ENCODE measurements around the gene GAPVD1. TPM values are rescaled to one million over a fixed set of nuclear protein-coding genes. Genes with fewer than 3 reads are reported as not detected.

Gene GAPVD1
- total and polyA plus RNA-seq, 2 of the 8 experiments (the other 6 are each of a cell fraction or from before 2014, with no cell fraction given): 5.5 to 40.5 TPM

DNA sequence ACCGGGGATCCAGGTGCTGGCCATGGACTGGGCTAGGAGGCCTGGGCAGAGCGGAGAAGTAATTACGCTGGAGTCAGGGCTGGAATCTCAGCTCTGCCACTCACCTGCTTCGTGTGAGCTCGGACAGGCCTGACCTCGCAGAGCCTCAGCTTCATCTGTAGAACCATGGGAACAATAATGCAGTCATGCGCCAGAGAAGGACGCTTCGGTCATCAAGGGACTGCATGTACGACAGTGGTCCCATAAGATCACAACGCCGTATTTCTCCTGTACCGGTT is 145.1 kb downstream of the GAPVD1 start (continued):
- TF ChIP-seq, protein P1, sequence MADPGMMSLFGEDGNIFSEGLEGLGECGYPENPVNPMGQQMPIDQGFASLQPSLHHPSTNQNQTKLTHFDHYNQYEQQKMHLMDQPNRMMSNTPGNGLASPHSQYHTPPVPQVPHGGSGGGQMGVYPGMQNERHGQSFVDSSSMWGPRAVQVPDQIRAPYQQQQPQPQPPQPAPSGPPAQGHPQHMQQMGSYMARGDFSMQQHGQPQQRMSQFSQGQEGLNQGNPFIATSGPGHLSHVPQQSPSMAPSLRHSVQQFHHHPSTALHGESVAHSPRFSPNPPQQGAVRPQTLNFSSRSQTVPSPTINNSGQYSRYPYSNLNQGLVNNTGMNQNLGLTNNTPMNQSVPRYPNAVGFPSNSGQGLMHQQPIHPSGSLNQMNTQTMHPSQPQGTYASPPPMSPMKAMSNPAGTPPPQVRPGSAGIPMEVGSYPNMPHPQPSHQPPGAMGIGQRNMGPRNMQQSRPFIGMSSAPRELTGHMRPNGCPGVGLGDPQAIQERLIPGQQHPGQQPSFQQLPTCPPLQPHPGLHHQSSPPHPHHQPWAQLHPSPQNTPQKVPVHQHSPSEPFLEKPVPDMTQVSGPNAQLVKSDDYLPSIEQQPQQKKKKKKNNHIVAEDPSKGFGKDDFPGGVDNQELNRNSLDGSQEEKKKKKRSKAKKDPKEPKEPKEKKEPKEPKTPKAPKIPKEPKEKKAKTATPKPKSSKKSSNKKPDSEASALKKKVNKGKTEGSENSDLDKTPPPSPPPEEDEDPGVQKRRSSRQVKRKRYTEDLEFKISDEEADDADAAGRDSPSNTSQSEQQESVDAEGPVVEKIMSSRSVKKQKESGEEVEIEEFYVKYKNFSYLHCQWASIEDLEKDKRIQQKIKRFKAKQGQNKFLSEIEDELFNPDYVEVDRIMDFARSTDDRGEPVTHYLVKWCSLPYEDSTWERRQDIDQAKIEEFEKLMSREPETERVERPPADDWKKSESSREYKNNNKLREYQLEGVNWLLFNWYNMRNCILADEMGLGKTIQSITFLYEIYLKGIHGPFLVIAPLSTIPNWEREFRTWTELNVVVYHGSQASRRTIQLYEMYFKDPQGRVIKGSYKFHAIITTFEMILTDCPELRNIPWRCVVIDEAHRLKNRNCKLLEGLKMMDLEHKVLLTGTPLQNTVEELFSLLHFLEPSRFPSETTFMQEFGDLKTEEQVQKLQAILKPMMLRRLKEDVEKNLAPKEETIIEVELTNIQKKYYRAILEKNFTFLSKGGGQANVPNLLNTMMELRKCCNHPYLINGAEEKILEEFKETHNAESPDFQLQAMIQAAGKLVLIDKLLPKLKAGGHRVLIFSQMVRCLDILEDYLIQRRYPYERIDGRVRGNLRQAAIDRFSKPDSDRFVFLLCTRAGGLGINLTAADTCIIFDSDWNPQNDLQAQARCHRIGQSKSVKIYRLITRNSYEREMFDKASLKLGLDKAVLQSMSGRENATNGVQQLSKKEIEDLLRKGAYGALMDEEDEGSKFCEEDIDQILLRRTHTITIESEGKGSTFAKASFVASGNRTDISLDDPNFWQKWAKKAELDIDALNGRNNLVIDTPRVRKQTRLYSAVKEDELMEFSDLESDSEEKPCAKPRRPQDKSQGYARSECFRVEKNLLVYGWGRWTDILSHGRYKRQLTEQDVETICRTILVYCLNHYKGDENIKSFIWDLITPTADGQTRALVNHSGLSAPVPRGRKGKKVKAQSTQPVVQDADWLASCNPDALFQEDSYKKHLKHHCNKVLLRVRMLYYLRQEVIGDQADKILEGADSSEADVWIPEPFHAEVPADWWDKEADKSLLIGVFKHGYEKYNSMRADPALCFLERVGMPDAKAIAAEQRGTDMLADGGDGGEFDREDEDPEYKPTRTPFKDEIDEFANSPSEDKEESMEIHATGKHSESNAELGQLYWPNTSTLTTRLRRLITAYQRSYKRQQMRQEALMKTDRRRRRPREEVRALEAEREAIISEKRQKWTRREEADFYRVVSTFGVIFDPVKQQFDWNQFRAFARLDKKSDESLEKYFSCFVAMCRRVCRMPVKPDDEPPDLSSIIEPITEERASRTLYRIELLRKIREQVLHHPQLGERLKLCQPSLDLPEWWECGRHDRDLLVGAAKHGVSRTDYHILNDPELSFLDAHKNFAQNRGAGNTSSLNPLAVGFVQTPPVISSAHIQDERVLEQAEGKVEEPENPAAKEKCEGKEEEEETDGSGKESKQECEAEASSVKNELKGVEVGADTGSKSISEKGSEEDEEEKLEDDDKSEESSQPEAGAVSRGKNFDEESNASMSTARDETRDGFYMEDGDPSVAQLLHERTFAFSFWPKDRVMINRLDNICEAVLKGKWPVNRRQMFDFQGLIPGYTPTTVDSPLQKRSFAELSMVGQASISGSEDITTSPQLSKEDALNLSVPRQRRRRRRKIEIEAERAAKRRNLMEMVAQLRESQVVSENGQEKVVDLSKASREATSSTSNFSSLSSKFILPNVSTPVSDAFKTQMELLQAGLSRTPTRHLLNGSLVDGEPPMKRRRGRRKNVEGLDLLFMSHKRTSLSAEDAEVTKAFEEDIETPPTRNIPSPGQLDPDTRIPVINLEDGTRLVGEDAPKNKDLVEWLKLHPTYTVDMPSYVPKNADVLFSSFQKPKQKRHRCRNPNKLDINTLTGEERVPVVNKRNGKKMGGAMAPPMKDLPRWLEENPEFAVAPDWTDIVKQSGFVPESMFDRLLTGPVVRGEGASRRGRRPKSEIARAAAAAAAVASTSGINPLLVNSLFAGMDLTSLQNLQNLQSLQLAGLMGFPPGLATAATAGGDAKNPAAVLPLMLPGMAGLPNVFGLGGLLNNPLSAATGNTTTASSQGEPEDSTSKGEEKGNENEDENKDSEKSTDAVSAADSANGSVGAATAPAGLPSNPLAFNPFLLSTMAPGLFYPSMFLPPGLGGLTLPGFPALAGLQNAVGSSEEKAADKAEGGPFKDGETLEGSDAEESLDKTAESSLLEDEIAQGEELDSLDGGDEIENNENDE (IDR thresholded peaks at IDR 0.05; ENCODE audit: insufficient replicate concordance, low read length): no peak
- no peak for TF ChIP-seq SUZ12 (IDR thresholded peaks at IDR 0.05; ENCODE audit: low read length)
- TF ChIP-seq, protein P2, sequence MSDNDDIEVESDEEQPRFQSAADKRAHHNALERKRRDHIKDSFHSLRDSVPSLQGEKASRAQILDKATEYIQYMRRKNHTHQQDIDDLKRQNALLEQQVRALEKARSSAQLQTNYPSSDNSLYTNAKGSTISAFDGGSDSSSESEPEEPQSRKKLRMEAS (IDR thresholded peaks at IDR 0.05): no peak
- no peak for TF ChIP-seq KDM1A (IDR thresholded peaks at IDR 0.05; ENCODE audit: borderline replicate concordance, low read length)
- no peak for TF ChIP-seq POLR2A (IDR thresholded peaks at IDR 0.05; ENCODE audit: control extremely low read depth in 1 of 2, low read depth in 2 of 2, low read length in 2 of 2)
- no peak for TF ChIP-seq TAF7 (optimal IDR thresholded peaks at IDR 0.05; ENCODE audit: borderline replicate concordance, low read depth, low read length)
- no peak for TF ChIP-seq MAFK (IDR thresholded peaks at IDR 0.05; ENCODE audit: low read depth, low read length)
- no peak for TF ChIP-seq TBP (IDR thresholded peaks at IDR 0.05; ENCODE audit: low read depth, low read length)
- TF ChIP-seq EZH2 (IDR thresholded peaks at IDR 0.05; ENCODE audit: low read depth, low read length, severe bottlenecking): no peak
- TF ChIP-seq CBX8 (IDR thresholded peaks at IDR 0.05; ENCODE audit: borderline replicate concordance, low read depth, low read length): no peak
- no peak for TF ChIP-seq TAF1 (IDR thresholded peaks at IDR 0.05; ENCODE audit: low read depth, low read length)
- no peak for TF ChIP-seq SAP30 (IDR thresholded peaks at IDR 0.05; ENCODE audit: insufficient read depth, insufficient replicate concordance, low read length)
- no peak for TF ChIP-seq CREB1 (IDR thresholded peaks at IDR 0.05)
